Left lung (tissue), 10 donors: Measurements from ENCODE around the gene HPSE2. TPM values are rescaled to one million over a fixed set of nuclear protein-coding genes. Genes with fewer than 3 reads are reported as not detected.

Experiments used
- ATAC-seq: fragments of 200-7000 bp; cut with Tn5 transposase; one replicate; pipeline ENCODE4 v1.9.1; 2020; ENCODE audit warnings: moderate library complexity
- DNase-seq, 4 donors: peaks; one replicate each; pipeline ENCODE4 v3.0.0-alpha.2; 2013 to 2020
- H3K27ac ChIP-seq, 2 donors: fragments of 200-600 bp; sonication (generic) in 1 of 2; one replicate each; pipeline versions ENCODE4 v1.5.0 to v1.8.0; 2020 to 2021
- H3K27me3 ChIP-seq, 2 donors: fragments of 200-600 bp; sonication (generic) in 1 of 2; one replicate each; pipeline versions ENCODE4 v1.5.0 to v1.8.0; 2020 to 2021
- H3K36me3 ChIP-seq, 2 donors: fragments of 200-600 bp; sonication (generic) in 1 of 2; one replicate each; pipeline versions ENCODE4 v1.5.0 to v1.8.0; 2020 to 2021
- H3K4me1 ChIP-seq, 2 donors: fragments of 200-600 bp; one replicate each; pipeline ENCODE4 v1.8.0; 2021
- H3K4me3 ChIP-seq, 2 donors: fragments of 200-600 bp; sonication (generic) in 1 of 2; one replicate each; pipeline versions ENCODE4 v1.5.0 to v1.8.0; 2020 to 2021; ENCODE audit warnings: mild to moderate bottlenecking in 1 of 2
- H3K9me3 ChIP-seq, 2 donors: fragments of 200-600 bp; sonication (generic) in 1 of 2; one replicate each; pipeline versions ENCODE4 v1.5.0 to v1.8.0; 2020 to 2021
- CTCF ChIP-seq, 2 donors: fragments of 200-600 bp; sonication (generic) in 1 of 2; IDR thresholded peaks; one replicate each; pipeline versions ENCODE4 v1.5.0 to v1.8.0; 2021; ENCODE audit warnings: antibody characterized with exemption in 2 of 2
- intact Hi-C, 2 donors: fragments of 100-400 bp; cut with DNase I; formaldehyde crosslinking; loops; one replicate each; pipeline versions ENCODE4 v1.11.2 to v1.14.2; 2022
- polyA plus RNA-seq, 6 donors: library from polyadenylated mRNA; unstranded; fragments of 120-200 nt; gene quantifications; one replicate each; pipeline ENCODE4 v1.2.1, GENCODE V29; 2013; ENCODE audit not compliant: insufficient read length in 6 of 6
- total RNA-seq, 2 donors: library from RNA; stranded (reverse); fragmentation: NEBNext Ultra II Directional; extraction: Animal tissue kit (Norgen Biotek cat#: 25700); gene quantifications; one replicate each; pipeline ENCODE4 v1.2.1, GENCODE V29; 2021
- donor health status: DM: no; HTN: yes; CAD: no.
- donor health status: DM: no; HTN: no; CAD: no.

The HPSE2 gene
- total and polyA plus RNA-seq, 8 donors: 0.50 to 20.4 (median 12.1) TPM

GRCh38 chr10:98429320-98430072 lies 806.2 kb downstream of the HPSE2 start:
- Histone ChIP-seq H3K4me3 (no peak overlapping the region), H3K4me1 (no peaks in the 10 kb centered on the region), H3K27me3 (no peaks in the 10 kb centered on the region), H3K9me3 (peaks cover 0 to 8% of the 10 kb centered on the region in 2 donors), H3K27ac (no peak overlapping the region), H3K36me3 (peaks cover 0 to 98% of the 10 kb centered on the region in 2 donors)
- no peak for DNase-seq
- no peak for ATAC-seq
- intact Hi-C loops: no loop called here
- no peak for TF ChIP-seq CTCF (IDR thresholded peaks at IDR 0.05)

- Histone ChIP-seq H3K27ac (no peak overlapping the region), H3K9me3 (no peaks in the 10 kb centered on the region), H3K4me1 (no peaks in the 10 kb centered on the region), H3K4me3 (no peak overlapping the region), H3K36me3 (peaks cover 0 to 98% of the 10 kb centered on the region in 2 donors), H3K27me3 (no peaks in the 10 kb centered on the region)
- ATAC-seq (no peak), DNase-seq (no peak)
- intact Hi-C loops: no loop called here
- TF ChIP-seq CTCF (IDR thresholded peaks at IDR 0.05): no peak
Measured at GRCh38 chr10:98427011-98427515, 808.6 kb downstream of the HPSE2 start.

GRCh38 chr10:98425511-98426352 lies 809.9 kb downstream of the HPSE2 start:
- TF ChIP-seq CTCF (IDR thresholded peaks at IDR 0.05): peak; percentile 46 to 71
- ATAC-seq (peak; percentile 85), DNase-seq (peak in 1 of 4 donors; percentile 31)
- peaks cover 0 to 96% of the 10 kb centered on the region in 2 donors for H3K36me3 ChIP-seq
- no peak overlapping the region for H3K4me3 ChIP-seq
- H3K27me3 ChIP-seq: no peaks in the 10 kb centered on the region
- H3K27ac ChIP-seq: no peak overlapping the region
- H3K9me3 ChIP-seq: no peaks in the 10 kb centered on the region
- intact Hi-C loops: no loop called here
- H3K4me1 ChIP-seq: no peaks in the 10 kb centered on the region

GRCh38 chr10:98424295-98425254 lies 811.1 kb downstream of the HPSE2 start:
- ATAC-seq: no peak
- intact Hi-C loops: no loop called here

More at GRCh38 chr10:98424295-98425254, 811.1 kb downstream of the HPSE2 start:
- H3K4me3 ChIP-seq: no peak overlapping the region
- H3K27me3 ChIP-seq: no peaks in the 10 kb centered on the region
- TF ChIP-seq CTCF (IDR thresholded peaks at IDR 0.05): no peak
- no peak for DNase-seq
- H3K4me1 ChIP-seq: no peaks in the 10 kb centered on the region
- H3K9me3 ChIP-seq: no peaks in the 10 kb centered on the region
- H3K27ac ChIP-seq: no peak overlapping the region
- H3K36me3 ChIP-seq: peaks cover 0 to 96% of the 10 kb centered on the region in 2 donors
